Natural killer cell (primary cell): ENCODE data around the gene CEP152. TPM values are rescaled to one million over a fixed set of nuclear protein-coding genes. Genes with fewer than 3 reads are reported as not detected.
"Not testable (repeated sequence)": the region's sequence is repeated elsewhere in the genome, so short reads cannot be mapped to it uniquely, and the experiment has no call there.

Experiments
- ATAC-seq, 3 donors: fragments of 150-1000 bp in 2 of 3; fragments of 200-7000 bp in 1 of 3; cut with Tn5 transposase; 1 replicate in 1 of 3; 2 replicates in 2 of 3; pipeline ENCODE4 v1.10.0; 2021; ENCODE audit warnings: mild to moderate bottlenecking in 2 of 3, moderate library complexity in 2 of 3
- DNase-seq, 2 donors: peaks; one replicate each; pipeline versions ENCODE4 v3.0.0 to v3.0.0-alpha.2; 2013 to 2021; ENCODE audit warnings: mixed read lengths in 1 of 2
- H3K27ac ChIP-seq: one replicate; pipeline ENCODE4 v1.5.1; 2013; ENCODE audit warnings: mild to moderate bottlenecking, low read length
- H3K27me3 ChIP-seq: one replicate; pipeline ENCODE4 v1.6.1; 2013; ENCODE audit warnings: low read length; ENCODE audit not compliant: control insufficient read depth, insufficient read depth
- H3K36me3 ChIP-seq: one replicate; pipeline ENCODE4 v1.6.1; 2013; ENCODE audit warnings: low read length; ENCODE audit not compliant: control insufficient read depth, insufficient read depth
- H3K4me1 ChIP-seq: one replicate; pipeline ENCODE4 v1.6.1; 2013; ENCODE audit warnings: low read length; ENCODE audit not compliant: control insufficient read depth, insufficient read depth
- H3K4me3 ChIP-seq: one replicate; pipeline ENCODE4 v1.5.1; 2013; ENCODE audit warnings: low read length
- H3K9me3 ChIP-seq: one replicate; pipeline ENCODE4 v1.6.1; 2013; ENCODE audit warnings: low read length; ENCODE audit not compliant: control insufficient read depth, insufficient read depth
- H3K27ac Mint-ChIP-seq, 2 donors: one replicate each; pipeline ENCODE4 v1.8.0; 2022; ENCODE audit warnings: mild to moderate bottlenecking in 2 of 2, mixed read lengths in 2 of 2, moderate library complexity in 1 of 2
- H3K27me3 Mint-ChIP-seq, 2 donors: one replicate each; pipeline ENCODE4 v1.8.0; 2022; ENCODE audit warnings: low read depth in 2 of 2, mixed read lengths in 2 of 2
- H3K36me3 Mint-ChIP-seq: one replicate; pipeline ENCODE4 v1.8.0; 2022; ENCODE audit warnings: mixed read lengths
- H3K4me1 Mint-ChIP-seq, 2 donors: one replicate each; pipeline ENCODE4 v1.8.0; 2022; ENCODE audit warnings: mixed read lengths in 2 of 2
- H3K4me3 Mint-ChIP-seq: one replicate; pipeline ENCODE4 v1.8.0; 2022; ENCODE audit warnings: mild to moderate bottlenecking, moderate library complexity, mixed read lengths
- H3K9me3 Mint-ChIP-seq, 2 donors: one replicate each; pipeline ENCODE4 v1.8.0; 2022; ENCODE audit warnings: mixed read lengths in 2 of 2
- CTCF ChIP-seq: fragments of 200-600 bp; IDR thresholded peaks from one replicate; pipeline ENCODE4 v1.8.0; 2022; ENCODE audit warnings: antibody characterized with exemption
- WGBS: methylation state at CpG from one replicate; pipeline ENCODE4 v1.1.7; 2013; ENCODE audit warnings: missing lambda C conversion rate; ENCODE audit not compliant: insufficient coverage; 5-methylcytosine and 5-hydroxymethylcytosine counted together
- intact Hi-C: fragments of 100-400 bp; cut with micrococcal nuclease; formaldehyde crosslinking; loops from one replicate; pipeline ENCODE4 v1.14.2; 2022
- total RNA-seq, 4 donors: library from RNA; stranded (reverse); fragments of 120-200 nt in 1 of 4; gene quantifications; one replicate each; pipeline versions ENCODE4 v1.2.3 to v1.2.4, GENCODE V29; 2013 to 2022

The CEP152 gene
- total RNA-seq, 3 donors from 2014 or later (not counting 1 experiment from before 2014, with no cell fraction given): 7.2 to 11.4 (median 9.2) TPM

GRCh38 chr15:48856942-48857341, 46.1 kb upstream of the CEP152 start:
- Mint-ChIP-seq H3K4me1 (peaks cover 0 to 3% of the 10 kb centered on the region in 2 donors), H3K27me3 (peaks cover 10 to 26% of the 10 kb centered on the region in 2 donors), H3K27ac (no peak overlapping the region), H3K9me3 (no peaks in the 10 kb centered on the region), H3K4me3 (no peak overlapping the region), H3K36me3 (no peaks in the 10 kb centered on the region)
- Histone ChIP-seq H3K27me3 (no peaks in the 10 kb centered on the region), H3K9me3 (no peaks in the 10 kb centered on the region), H3K27ac (no peak overlapping the region), H3K4me3 (no peak overlapping the region), H3K4me1 (no peaks in the 10 kb centered on the region), H3K36me3 (no peaks in the 10 kb centered on the region)
- TF ChIP-seq CTCF: no peak
- ATAC-seq (no peak), DNase-seq (no peak)
- intact Hi-C loops: no loop called here
- 50% methylated on average over 2 of the region's 2 CpGs for WGBS

GRCh38 chr15:48855501-48856440, 44.9 kb upstream of the CEP152 start:
- no peaks in the 10 kb centered on the region for H3K4me1 Mint-ChIP-seq
- no peak for TF ChIP-seq CTCF
- Histone ChIP-seq H3K27ac (no peak overlapping the region), H3K9me3 (no peaks in the 10 kb centered on the region), H3K4me3 (no peak overlapping the region), H3K27me3 (no peaks in the 10 kb centered on the region), H3K36me3 (no peaks in the 10 kb centered on the region), H3K4me1 (no peaks in the 10 kb centered on the region)
- 52% methylated on average over 6 of the region's 6 CpGs for WGBS
- H3K27ac Mint-ChIP-seq: no peak overlapping the region
- DNase-seq (no peak), ATAC-seq (no peak)
- no peak overlapping the region for H3K4me3 Mint-ChIP-seq
- H3K9me3 Mint-ChIP-seq: no peaks in the 10 kb centered on the region
- intact Hi-C loops: no loop called here
- no peaks in the 10 kb centered on the region for H3K36me3 Mint-ChIP-seq
- peaks cover 13 to 31% of the 10 kb centered on the region in 2 donors for H3K27me3 Mint-ChIP-seq

GRCh38 chr15:48854434-48854833, 43.6 kb upstream of the CEP152 start:
- H3K27me3 Mint-ChIP-seq: peaks cover 12 to 33% of the 10 kb centered on the region in 2 donors
- intact Hi-C loops, H3K4me1 Mint-ChIP-seq, H3K36me3 ChIP-seq, H3K27me3 ChIP-seq, ATAC-seq, H3K4me3 Mint-ChIP-seq, H3K9me3 ChIP-seq, H3K36me3 Mint-ChIP-seq, H3K27ac Mint-ChIP-seq, H3K4me3 ChIP-seq, H3K4me1 ChIP-seq, H3K27ac ChIP-seq, H3K9me3 Mint-ChIP-seq, DNase-seq: not testable (repeated sequence)
- whole genome bisulfite sequencing: 100% methylated on average over 2 of the region's 3 CpGs

- Histone ChIP-seq H3K27ac (no peak overlapping the region), H3K4me3 (no peak overlapping the region), H3K36me3 (no peaks in the 10 kb centered on the region), H3K9me3 (no peaks in the 10 kb centered on the region), H3K4me1 (no peaks in the 10 kb centered on the region), H3K27me3 (no peaks in the 10 kb centered on the region)
- Mint-ChIP-seq H3K36me3 (no peaks in the 10 kb centered on the region), H3K4me1 (no peaks in the 10 kb centered on the region), H3K27ac (no peak overlapping the region), H3K4me3 (no peak overlapping the region), H3K9me3 (no peaks in the 10 kb centered on the region), H3K27me3 (peaks cover 16 to 29% of the 10 kb centered on the region in 2 donors)
- DNase-seq (no peak), ATAC-seq (no peak)
- intact Hi-C loops: no loop called here
- TF ChIP-seq CTCF: no peak
Observed at GRCh38 chr15:48851956-48852355, 41.1 kb upstream of the CEP152 start.
